Coronary artery (tissue), 2 donors: Measurements from ENCODE around the gene SEMA6A.

Source experiments
- DNase-seq: peaks from one replicate; pipeline ENCODE4 v3.0.0-alpha.2; 2017; ENCODE audit warnings: low spot score
- H3K27ac ChIP-seq, 2 donors: fragments of 200-600 bp; sonication (generic); one replicate each; pipeline ENCODE4 v1.5.1; 2016 to 2019
- H3K4me3 ChIP-seq: fragments of 200-600 bp; sonication (generic); 2 replicates; pipeline ENCODE4 v1.5.1; 2016; ENCODE audit warnings: mild to moderate bottlenecking, moderate library complexity
- TF ChIP-seq, protein P1 (sequence below): fragments of 200-600 bp; sonication (generic); IDR thresholded peaks from one replicate; pipeline ENCODE4 v1.5.1; 2019; ENCODE audit warnings: antibody characterized with exemption

The SEMA6A gene

DNA sequence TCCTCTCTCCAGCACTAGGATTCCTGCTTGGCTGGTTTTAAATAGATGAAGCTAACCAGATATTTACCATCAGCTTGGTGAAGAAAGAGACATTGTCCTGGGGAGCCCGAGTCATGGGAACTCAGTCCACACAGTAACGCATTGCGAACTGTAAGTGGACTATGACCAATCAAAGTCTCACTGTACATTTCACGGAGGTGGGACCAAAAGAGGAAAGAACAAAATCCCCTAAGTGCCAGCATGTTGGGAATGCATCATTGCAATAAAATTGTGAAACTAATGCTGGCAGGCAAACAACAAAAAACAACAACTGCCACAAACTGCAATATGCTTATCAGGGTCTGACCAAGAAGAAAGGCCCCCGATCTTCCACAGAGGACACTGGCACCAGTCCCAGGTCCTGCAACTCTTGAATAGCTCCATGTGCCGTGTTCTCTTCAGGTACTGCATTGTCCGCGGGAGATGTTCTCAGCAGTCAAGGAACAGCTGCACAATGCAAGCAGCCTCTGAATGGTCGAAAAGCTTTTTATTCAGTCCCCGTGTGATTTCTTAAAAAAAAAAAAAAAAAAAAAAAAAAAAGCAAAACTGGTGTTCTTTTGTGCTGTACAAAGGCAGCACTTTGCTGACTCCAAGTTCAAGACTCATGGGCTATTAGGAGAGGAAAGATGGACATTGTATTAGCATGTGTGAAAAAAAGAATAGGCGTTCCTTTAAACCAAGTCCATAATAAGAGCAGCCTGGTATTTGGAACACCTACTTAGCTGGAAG lies 38.1 kb downstream of the SEMA6A start:
- DNase-seq, result no peak
- TF ChIP-seq, protein P1, sequence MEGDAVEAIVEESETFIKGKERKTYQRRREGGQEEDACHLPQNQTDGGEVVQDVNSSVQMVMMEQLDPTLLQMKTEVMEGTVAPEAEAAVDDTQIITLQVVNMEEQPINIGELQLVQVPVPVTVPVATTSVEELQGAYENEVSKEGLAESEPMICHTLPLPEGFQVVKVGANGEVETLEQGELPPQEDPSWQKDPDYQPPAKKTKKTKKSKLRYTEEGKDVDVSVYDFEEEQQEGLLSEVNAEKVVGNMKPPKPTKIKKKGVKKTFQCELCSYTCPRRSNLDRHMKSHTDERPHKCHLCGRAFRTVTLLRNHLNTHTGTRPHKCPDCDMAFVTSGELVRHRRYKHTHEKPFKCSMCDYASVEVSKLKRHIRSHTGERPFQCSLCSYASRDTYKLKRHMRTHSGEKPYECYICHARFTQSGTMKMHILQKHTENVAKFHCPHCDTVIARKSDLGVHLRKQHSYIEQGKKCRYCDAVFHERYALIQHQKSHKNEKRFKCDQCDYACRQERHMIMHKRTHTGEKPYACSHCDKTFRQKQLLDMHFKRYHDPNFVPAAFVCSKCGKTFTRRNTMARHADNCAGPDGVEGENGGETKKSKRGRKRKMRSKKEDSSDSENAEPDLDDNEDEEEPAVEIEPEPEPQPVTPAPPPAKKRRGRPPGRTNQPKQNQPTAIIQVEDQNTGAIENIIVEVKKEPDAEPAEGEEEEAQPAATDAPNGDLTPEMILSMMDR, result no peak
- Histone ChIP-seq H3K4me3 (no peak overlapping the region), H3K27ac (no peak overlapping the region)

DNA sequence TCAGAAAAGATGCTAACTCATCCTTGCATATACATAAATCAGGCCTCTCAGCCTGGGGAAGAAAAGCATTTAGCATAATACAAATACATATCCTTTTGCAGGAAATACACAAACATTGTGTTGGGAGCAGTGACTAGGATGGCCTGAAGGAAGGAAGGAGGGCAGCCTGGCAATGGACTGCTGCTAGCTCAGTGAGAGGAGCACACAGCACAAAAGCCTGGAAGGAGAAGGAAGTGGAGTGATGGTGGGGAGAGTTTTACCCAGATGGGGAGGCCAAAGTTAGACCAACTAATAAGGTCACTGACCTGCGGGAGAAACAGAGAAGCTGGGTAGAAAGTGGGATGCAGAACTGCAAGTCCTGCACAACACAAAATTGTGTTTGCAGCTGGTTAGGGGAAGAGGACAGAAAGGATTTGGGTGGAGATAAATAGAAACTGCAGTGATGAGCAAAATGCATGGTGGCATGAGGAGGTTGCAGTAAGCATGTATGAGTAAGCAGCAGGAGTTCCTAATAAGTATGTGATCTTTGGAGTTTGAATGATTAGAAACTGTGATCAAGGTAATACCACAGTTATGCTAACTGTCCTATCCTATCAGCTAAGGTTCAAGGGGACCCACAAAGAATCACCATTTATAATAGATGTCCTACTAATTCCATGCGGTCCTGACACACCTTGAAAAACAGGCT lies 39.5 kb downstream of the SEMA6A start:
- no peak for DNase-seq
- no peak overlapping the region for H3K27ac ChIP-seq
- no peak overlapping the region for H3K4me3 ChIP-seq
- TF ChIP-seq, protein P1, result no peak

DNA sequence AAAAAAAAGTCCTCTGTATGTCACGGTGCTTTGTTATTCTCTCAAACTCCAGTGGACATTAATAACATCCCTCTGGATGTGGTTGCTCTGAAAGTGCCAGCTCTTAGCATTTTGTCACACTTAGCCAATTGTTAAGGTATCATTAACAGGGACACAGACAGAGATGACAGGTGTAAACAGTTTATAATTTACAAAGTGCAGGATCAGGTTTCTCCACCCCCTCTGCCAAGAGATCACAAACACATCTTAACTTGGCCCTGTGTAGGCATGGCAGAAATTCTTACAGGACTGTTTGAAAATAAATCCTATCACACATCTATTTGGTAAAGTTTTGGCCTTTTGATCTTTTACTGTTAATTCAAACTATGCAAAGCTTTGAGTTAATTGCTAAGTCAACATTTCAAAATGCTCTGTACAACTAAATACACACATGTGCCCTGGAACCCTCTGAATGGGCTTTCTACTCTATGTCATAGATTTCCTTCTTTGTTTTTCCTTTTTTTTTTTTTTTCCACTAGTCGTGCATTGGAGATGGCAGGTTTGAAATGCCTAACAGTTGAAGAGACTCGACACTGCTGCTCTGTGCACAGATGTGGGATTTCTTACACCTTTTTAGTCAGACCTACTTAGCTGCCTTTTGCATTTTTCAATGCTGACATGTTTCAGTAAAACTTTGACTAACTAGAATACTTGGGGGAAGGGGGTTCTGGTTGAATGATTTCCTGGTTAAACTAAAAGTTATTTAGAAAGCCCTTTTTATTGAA lies 41.7 kb downstream of the SEMA6A start:
- TF ChIP-seq, protein P1, result no peak
- no peak overlapping the region for H3K27ac ChIP-seq
- H3K4me3 ChIP-seq, result no peak overlapping the region
- DNase-seq, result no peak

DNA sequence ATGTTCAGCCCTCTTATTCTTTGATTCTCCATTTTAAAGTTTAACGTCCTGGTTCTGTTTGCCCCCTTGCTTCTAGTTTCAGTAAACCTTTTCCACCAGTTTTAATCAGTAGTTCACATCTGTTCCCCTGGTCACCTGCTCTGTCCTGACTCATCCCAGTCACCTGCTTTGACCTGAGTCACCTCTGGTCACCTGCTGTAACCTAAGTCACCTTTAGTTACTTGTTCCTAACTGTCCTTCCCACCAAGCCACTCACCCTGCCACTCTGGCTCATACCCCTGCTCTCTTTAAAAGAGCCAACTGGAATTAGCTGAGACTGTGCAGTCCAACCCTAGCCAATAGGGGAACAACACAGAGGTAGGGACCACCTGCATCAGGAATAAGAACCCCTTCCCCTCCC lies 43.0 kb downstream of the SEMA6A start:
- no peak overlapping the region for H3K27ac ChIP-seq
- TF ChIP-seq, protein P1, result no peak
- H3K4me3 ChIP-seq, result no peak overlapping the region
- no peak for DNase-seq

DNA sequence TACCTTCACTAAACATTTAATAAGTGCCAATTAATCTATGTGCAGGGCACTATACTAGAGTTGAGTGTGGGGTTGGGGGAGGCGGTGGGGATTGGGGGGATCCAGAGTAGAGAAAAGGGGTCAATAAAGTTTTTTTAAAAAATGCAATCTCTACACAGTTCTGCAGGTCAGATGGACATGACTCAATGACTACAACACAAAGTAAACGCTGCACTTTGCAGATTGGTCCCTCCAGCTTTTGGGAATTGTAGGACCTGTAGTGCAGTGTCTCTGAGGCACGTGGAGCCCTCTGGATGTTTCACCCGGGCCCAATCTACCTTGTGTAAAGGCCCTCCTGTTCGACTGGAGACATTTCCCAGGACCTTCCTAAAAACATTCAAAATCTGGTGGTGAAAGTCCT lies 43.5 kb downstream of the SEMA6A start:
- Histone ChIP-seq H3K4me3 (no peak overlapping the region), H3K27ac (no peak overlapping the region)
- DNase-seq, result no peak
- TF ChIP-seq, protein P1, result no peak

GRCh38 chr5:116530276-116530675 lies 44.3 kb downstream of the SEMA6A start:
- TF ChIP-seq, protein P1, result no peak
- DNase-seq, result no peak
- Histone ChIP-seq H3K4me3 (no peak overlapping the region), H3K27ac (no peak overlapping the region)
